ENCODE results near the gene C22orf15. TPM values are rescaled to one million over a fixed set of nuclear protein-coding genes. Genes with fewer than 3 reads are reported as not detected.

C22orf15 gene
- total RNA-seq, 2 experiments from 2014 or later = 0.60 to 1.1 TPM

GRCh38 chr22:23767673-23768548 lies 5.1 kb downstream of the C22orf15 start, which contains the start of gene CHCHD10:
Gene CHCHD10, minus strand, starts transcription at chr22:23767972. Its CDS starts 98 bp downstream, at chr22:23767874.
- Mint-ChIP-seq H3K27ac (peak within 1 kb of the TSS; percentile 54), H3K4me1 (peaks cover 51% of the 10 kb centered on the region), H3K4me3 (peak within 1 kb of the TSS; percentile 75), H3K27me3 (no peaks in the 10 kb centered on the region), H3K36me3 (ENCODE audit: low read depth) (peaks cover 4% of the 10 kb centered on the region), H3K9me3 (no peaks in the 10 kb centered on the region)
- CTCF ChIA-PET = interaction anchor here (0.7 to 3.3 kb wide), 6 partner anchors 20 to 126 kb away, joined by 3 to 13 read pairs (median 4); partner anchors contain the start of genes MIF and SLC2A11
- peak; percentile 82 for DNase-seq
- POLR2A ChIA-PET = interaction anchor here (0.6 to 2.8 kb wide), 15 partner anchors 10 to 142 kb away, joined by 3 to 18 read pairs (median 4); partner anchors contain the start of genes MIF, SLC2A11 and ZNF70

- H3K9me3 Mint-ChIP-seq = no peaks in the 10 kb centered on the region
- peaks cover 14% of the 10 kb centered on the region for H3K27me3 Mint-ChIP-seq
- peak overlapping the region; percentile 24 for H3K4me3 Mint-ChIP-seq
- DNase-seq = no peak
- peaks cover 43% of the 10 kb centered on the region for H3K4me1 Mint-ChIP-seq
- H3K36me3 Mint-ChIP-seq (ENCODE audit: low read depth) = peaks cover 4% of the 10 kb centered on the region
- H3K27ac Mint-ChIP-seq = no peak overlapping the region
- ChIA-PET POLR2A (interaction anchor here (1.1 to 1.5 kb wide), 2 partner anchors 17 to 88 kb away, joined by 3 to 5 read pairs; partner anchors contain the start of genes SLC2A11 and SMARCB1), CTCF (interaction anchor here (0.9 to 3.3 kb wide), 3 partner anchors 20 to 80 kb away, joined by 3 to 13 read pairs (median 4); no protein-coding TSS in a partner anchor)
Observed at GRCh38 chr22:23769321-23769965, 6.7 kb downstream of the C22orf15 start.

GRCh38 chr22:23772315-23772648 lies 9.5 kb downstream of the C22orf15 start:
- CTCF ChIA-PET = interaction anchor here (3.1 kb wide), 1 partner anchor 78 kb away, joined by 25 read pairs; no protein-coding TSS in a partner anchor
- Mint-ChIP-seq H3K27ac (no peak overlapping the region), H3K4me1 (peaks cover 22% of the 10 kb centered on the region), H3K27me3 (peaks cover 16% of the 10 kb centered on the region), H3K36me3 (ENCODE audit: low read depth) (no peaks in the 10 kb centered on the region), H3K4me3 (peak overlapping the region; percentile 44), H3K9me3 (no peaks in the 10 kb centered on the region)
- POLR2A ChIA-PET = no interaction called here
- DNase-seq = no peak

DNA sequence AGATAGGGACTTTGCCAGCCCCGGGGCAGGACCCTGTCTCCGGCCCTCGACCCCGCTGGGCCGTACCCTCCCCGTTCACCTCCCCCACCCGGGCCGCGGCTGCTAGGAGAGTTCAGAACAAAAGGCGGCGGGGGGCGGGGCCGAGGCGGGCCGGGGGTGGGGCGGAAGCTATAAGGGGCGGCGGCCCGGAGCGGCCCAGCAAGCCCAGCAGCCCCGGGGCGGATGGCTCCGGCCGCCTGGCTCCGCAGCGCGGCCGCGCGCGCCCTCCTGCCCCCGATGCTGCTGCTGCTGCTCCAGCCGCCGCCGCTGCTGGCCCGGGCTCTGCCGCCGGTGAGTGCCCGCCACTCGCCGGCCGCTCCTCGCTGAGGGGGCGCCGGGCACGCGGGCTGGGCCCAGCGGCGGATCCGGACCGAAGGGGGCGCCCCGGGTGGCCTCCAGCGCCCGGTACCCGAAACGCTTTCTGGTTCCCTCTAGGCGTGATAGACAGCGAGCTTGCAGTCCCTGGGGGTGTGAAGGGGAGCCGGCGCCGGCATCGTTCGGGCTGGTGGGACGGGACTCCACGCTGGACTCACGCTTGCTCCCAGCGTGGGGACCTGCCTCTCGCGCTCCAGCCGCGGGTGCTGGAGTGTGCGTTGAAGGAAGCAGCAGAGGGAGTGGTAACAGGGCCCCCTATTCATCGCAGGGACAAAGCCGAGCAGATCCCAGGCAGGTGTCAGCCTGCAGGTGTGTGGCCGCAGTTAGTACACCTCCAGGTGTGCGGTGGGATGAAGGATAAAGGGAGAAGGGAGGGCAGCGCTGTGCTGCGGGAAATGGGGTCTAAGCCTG lies 10.1 kb downstream of the C22orf15 start, which contains the start of gene MMP11:
Gene MMP11 (plus strand): TSS at position 201 of the 825 bp plus-strand sequence. CDS start 22 bp downstream, at position 223.
- peak; percentile 54 for DNase-seq
- Mint-ChIP-seq H3K9me3 (no peaks in the 10 kb centered on the region), H3K36me3 (ENCODE audit: low read depth) (no peaks in the 10 kb centered on the region), H3K4me3 (peak within 1 kb of the TSS; percentile 44), H3K27ac (no peak within 1 kb of the TSS), H3K4me1 (peaks cover 22% of the 10 kb centered on the region), H3K27me3 (peaks cover 16% of the 10 kb centered on the region)
- ChIA-PET POLR2A (no interaction called here), CTCF (interaction anchor here (3.1 kb wide), 1 partner anchor 78 kb away, joined by 25 read pairs; no protein-coding TSS in a partner anchor)

DNA sequence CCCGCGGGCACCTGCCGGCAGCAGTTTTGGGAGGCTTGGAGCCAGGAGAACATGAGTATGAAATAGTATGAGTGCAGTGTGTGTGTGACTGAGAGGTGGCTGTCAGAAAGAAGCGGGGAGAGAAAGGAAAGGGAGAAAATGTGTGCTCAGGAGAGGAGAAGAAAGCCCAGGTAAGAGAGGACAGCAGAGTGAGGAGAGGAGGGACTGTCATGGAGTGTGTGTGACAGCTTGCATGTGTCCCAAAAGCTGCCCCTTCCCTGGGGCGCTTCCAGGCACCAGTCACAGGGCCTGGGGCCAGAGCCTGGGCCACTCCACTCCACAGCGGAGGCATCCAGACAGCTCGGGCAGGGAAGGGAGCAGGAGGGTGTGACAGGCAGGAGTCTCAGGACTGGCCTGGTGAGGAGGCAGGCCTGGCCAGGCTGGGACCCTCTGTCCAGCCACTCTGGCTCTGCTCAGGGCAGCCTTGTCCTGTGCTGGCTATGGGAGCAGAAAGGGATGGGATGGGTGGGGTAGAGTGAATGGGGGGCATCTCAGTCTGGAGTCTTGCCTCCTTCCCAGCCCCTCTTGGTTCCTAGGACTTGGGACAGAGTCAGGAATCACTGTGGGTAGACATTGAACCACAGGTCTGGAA lies 10.8 kb downstream of the C22orf15 start:
- no peak overlapping the region for H3K27ac Mint-ChIP-seq
- ChIA-PET POLR2A (no interaction called here), CTCF (no interaction called here)
- no peak for DNase-seq
- no peak overlapping the region for H3K4me3 Mint-ChIP-seq
- H3K27me3 Mint-ChIP-seq = peaks cover 16% of the 10 kb centered on the region
- H3K9me3 Mint-ChIP-seq = no peaks in the 10 kb centered on the region
- H3K4me1 Mint-ChIP-seq = peaks cover 20% of the 10 kb centered on the region
- no peaks in the 10 kb centered on the region for H3K36me3 Mint-ChIP-seq (ENCODE audit: low read depth)

- H3K27me3 Mint-ChIP-seq = peaks cover 16% of the 10 kb centered on the region
- CTCF ChIA-PET = no interaction called here
Observed at GRCh38 chr22:23774114-23774921, 11.5 kb downstream of the C22orf15 start.

DNA sequence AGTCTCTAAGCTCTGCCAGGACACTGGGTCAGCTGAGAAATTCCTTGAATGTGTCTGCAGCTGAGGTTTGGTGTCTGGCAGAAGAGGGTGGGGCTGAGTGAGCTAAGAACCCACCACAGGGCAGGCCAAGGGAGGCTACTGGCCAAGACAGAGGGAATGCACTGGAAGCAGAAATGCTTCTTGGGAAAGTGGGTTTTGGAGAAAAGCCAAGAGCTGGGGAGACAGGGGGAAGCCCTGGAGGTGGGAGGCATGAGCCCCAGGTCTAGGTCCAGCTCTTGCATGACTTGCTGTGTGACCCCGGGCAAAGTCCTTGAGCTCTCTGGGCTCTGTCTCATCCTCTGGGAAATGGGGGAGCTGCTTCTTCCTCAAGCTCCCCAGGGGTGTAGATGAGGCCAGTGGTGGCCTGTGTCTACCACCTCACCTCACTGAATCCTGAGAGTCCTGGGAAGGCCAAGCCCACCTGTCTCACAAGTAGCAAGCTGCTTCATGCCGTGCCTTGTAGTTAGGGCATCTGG lies 12.2 kb downstream of the C22orf15 start:
- Mint-ChIP-seq H3K4me1 (peaks cover 18% of the 10 kb centered on the region), H3K27ac (no peak overlapping the region), H3K9me3 (no peaks in the 10 kb centered on the region), H3K27me3 (peaks cover 16% of the 10 kb centered on the region), H3K4me3 (no peak overlapping the region), H3K36me3 (ENCODE audit: low read depth) (no peaks in the 10 kb centered on the region)
- POLR2A ChIA-PET = interaction anchor here (1.0 to 2.5 kb wide), 4 partner anchors 9 to 83 kb away, joined by 3 to 17 read pairs (median 4); partner anchors contain the start of genes DERL3, SLC2A11 and SMARCB1
- no peak for DNase-seq
- CTCF ChIA-PET = interaction anchor here (0.8 to 1.1 kb wide), 2 partner anchors 13 to 75 kb away, joined by 4 to 5 read pairs; no protein-coding TSS in a partner anchor

More at GRCh38 chr22:23774114-23774921, 11.5 kb downstream of the C22orf15 start:
- no peak overlapping the region for H3K4me3 Mint-ChIP-seq
- H3K9me3 Mint-ChIP-seq = no peaks in the 10 kb centered on the region
- no peak for DNase-seq
- no peaks in the 10 kb centered on the region for H3K36me3 Mint-ChIP-seq (ENCODE audit: low read depth)
- POLR2A ChIA-PET = interaction anchor here (1.0 to 2.5 kb wide), 4 partner anchors 8 to 83 kb away, joined by 3 to 17 read pairs (median 4); partner anchors contain the start of genes DERL3, SLC2A11 and SMARCB1
- peaks cover 20% of the 10 kb centered on the region for H3K4me1 Mint-ChIP-seq
- H3K27ac Mint-ChIP-seq = no peak overlapping the region

- Mint-ChIP-seq H3K9me3 (no peaks in the 10 kb centered on the region), H3K27ac (no peak overlapping the region), H3K4me3 (no peak overlapping the region), H3K4me1 (peaks cover 15% of the 10 kb centered on the region), H3K27me3 (peaks cover 16% of the 10 kb centered on the region), H3K36me3 (ENCODE audit: low read depth) (no peaks in the 10 kb centered on the region)
- POLR2A ChIA-PET = interaction anchor here (2.5 kb wide), 1 partner anchor 10 kb away, joined by 17 read pairs; the partner anchor contains the start of gene SMARCB1
- CTCF ChIA-PET = interaction anchor here (0.8 to 1.1 kb wide), 2 partner anchors 12 to 74 kb away, joined by 4 to 5 read pairs; no protein-coding TSS in a partner anchor
- DNase-seq = no peak
Observed at GRCh38 chr22:23775779-23776375, 13.1 kb downstream of the C22orf15 start.

- no peaks in the 10 kb centered on the region for H3K36me3 Mint-ChIP-seq (ENCODE audit: low read depth)
- DNase-seq = no peak
- H3K9me3 Mint-ChIP-seq = no peaks in the 10 kb centered on the region
- peaks cover 15% of the 10 kb centered on the region for H3K27me3 Mint-ChIP-seq
- H3K4me3 Mint-ChIP-seq = no peak overlapping the region
- ChIA-PET CTCF (no interaction called here), POLR2A (interaction anchor here (1.1 kb wide), 1 partner anchor 11 kb away, joined by 3 read pairs; no protein-coding TSS in a partner anchor)
- H3K27ac Mint-ChIP-seq = no peak overlapping the region
- H3K4me1 Mint-ChIP-seq = peaks cover 5% of the 10 kb centered on the region
Observed at GRCh38 chr22:23777776-23778576, 15.2 kb downstream of the C22orf15 start.

DNA sequence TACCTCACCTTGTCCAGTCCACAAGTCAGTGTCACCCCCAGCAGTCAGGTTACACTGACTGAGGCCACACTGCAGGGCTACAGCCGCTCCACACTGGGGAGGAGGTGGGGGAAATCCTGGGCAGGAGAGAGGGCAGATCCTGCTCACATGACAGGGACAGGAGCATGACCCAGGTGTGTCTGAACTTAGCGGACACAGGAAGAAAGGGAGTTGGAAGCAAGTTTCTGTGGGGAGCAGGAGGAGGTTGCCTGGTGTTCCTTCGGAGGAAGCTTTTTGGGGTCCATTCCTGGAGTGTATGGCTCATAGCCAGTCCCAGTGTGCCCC lies 15.7 kb downstream of the C22orf15 start:
- Mint-ChIP-seq H3K27me3 (peaks cover 10% of the 10 kb centered on the region), H3K4me1 (no peaks in the 10 kb centered on the region), H3K36me3 (ENCODE audit: low read depth) (no peaks in the 10 kb centered on the region), H3K27ac (no peak overlapping the region), H3K4me3 (no peak overlapping the region), H3K9me3 (no peaks in the 10 kb centered on the region)
- ChIA-PET CTCF (no interaction called here), POLR2A (interaction anchor here (1.1 kb wide), 1 partner anchor 11 kb away, joined by 3 read pairs; no protein-coding TSS in a partner anchor)
- DNase-seq = no peak

Data from activated CD4-positive, alpha-beta memory T cell treated with anti-CD3 and anti-CD28 coated beads, Interleukin-2, amount 10 ng/mL, durations not matched to agents 7 days and 5 days (primary cell).